Spinal cord (tissue), 10 donors: ENCODE measurements around the gene BNIP2. TPM values are rescaled to one million over a fixed set of nuclear protein-coding genes. Genes with fewer than 3 reads are reported as not detected.
"Not testable (repeated sequence)": the region's sequence is repeated elsewhere in the genome, so short reads cannot be mapped to it uniquely, and the experiment has no call there.

ENCODE experiments used
- DNase-seq, 6 donors: peaks; one replicate each; pipeline versions ENCODE4 v3.0.0 to v3.0.0-alpha.2; 2013 to 2015; ENCODE audit warnings: low spot score in 6 of 6, low read depth in 4 of 6
- H3K27ac ChIP-seq: one replicate; pipeline ENCODE4 v1.5.1; 2013; ENCODE audit warnings: low read depth, low read length, control low read depth
- H3K27me3 ChIP-seq: one replicate; pipeline ENCODE4 v1.6.1; 2013; ENCODE audit warnings: low read length; ENCODE audit not compliant: control insufficient read depth, insufficient read depth
- H3K36me3 ChIP-seq: one replicate; pipeline ENCODE4 v1.6.1; 2013; ENCODE audit warnings: low read length; ENCODE audit not compliant: control insufficient read depth, insufficient read depth
- H3K4me1 ChIP-seq: one replicate; pipeline ENCODE4 v1.6.1; 2013; ENCODE audit warnings: low read length; ENCODE audit not compliant: control insufficient read depth, insufficient read depth
- H3K4me3 ChIP-seq: one replicate; pipeline ENCODE4 v1.5.1; 2013; ENCODE audit warnings: low read depth, low read length, control low read depth
- H3K9me3 ChIP-seq: one replicate; pipeline ENCODE4 v1.6.1; 2013; ENCODE audit warnings: low read length; ENCODE audit not compliant: control insufficient read depth, insufficient read depth
- WGBS: methylation state at CpG from one replicate; pipeline ENCODE4 v1.1.5; 2013; ENCODE audit warnings: missing lambda C conversion rate; ENCODE audit not compliant: insufficient coverage; 5-methylcytosine and 5-hydroxymethylcytosine counted together
- polyA plus RNA-seq, 2 donors: library from polyadenylated mRNA; unstranded; fragments of 120-200 nt; gene quantifications; one replicate each; pipeline ENCODE4 v1.2.1, GENCODE V29; 2013; ENCODE audit not compliant: insufficient read length in 2 of 2
- total RNA-seq, 2 donors: library from RNA; depleted of rRNA in 1 of 2; stranded (reverse); fragments of 120-200 nt in 1 of 2; fragments of >200 nt in 1 of 2; gene quantifications; one replicate each; pipeline versions ENCODE4 v1.2.3 to v1.2.4, GENCODE V29; 2013 to 2014
- donor health status: healthy.

BNIP2 gene
- total and polyA plus RNA-seq, 4 donors: 32.2 to 83.5 (median 55.4) TPM

GRCh38 chr15:59646277-59646676 lies 42.8 kb downstream of the BNIP2 start:
- H3K27me3 ChIP-seq: no peaks in the 10 kb centered on the region
- peaks cover 12% of the 10 kb centered on the region for H3K36me3 ChIP-seq
- no peaks in the 10 kb centered on the region for H3K9me3 ChIP-seq
- DNase-seq: no peak
- no peak overlapping the region for H3K27ac ChIP-seq
- no peak overlapping the region for H3K4me3 ChIP-seq
- WGBS: no CpG with 5 or more reads among the region's 1 CpG
- H3K4me1 ChIP-seq: no peaks in the 10 kb centered on the region

GRCh38 chr15:59645812-59646211 lies 43.3 kb downstream of the BNIP2 start:
- not testable (repeated sequence) for DNase-seq, H3K27me3 ChIP-seq
- 97% methylated on average over 8 of the region's 9 CpGs for WGBS

GRCh38 chr15:59644756-59645155 lies 44.4 kb downstream of the BNIP2 start:
- no peaks in the 10 kb centered on the region for H3K4me1 ChIP-seq
- DNase-seq: no peak
- H3K36me3 ChIP-seq: peaks cover 10% of the 10 kb centered on the region
- no peak overlapping the region for H3K27ac ChIP-seq
- no peaks in the 10 kb centered on the region for H3K27me3 ChIP-seq
- H3K9me3 ChIP-seq: no peaks in the 10 kb centered on the region
- WGBS: 89% methylated on average over 4 of the region's 4 CpGs
- H3K4me3 ChIP-seq: no peak overlapping the region

More at GRCh38 chr15:59645812-59646211, 43.3 kb downstream of the BNIP2 start:
- H3K36me3 ChIP-seq, H3K27ac ChIP-seq, H3K4me3 ChIP-seq, H3K9me3 ChIP-seq, H3K4me1 ChIP-seq: not testable (repeated sequence)

GRCh38 chr15:59642351-59642750 lies 46.8 kb downstream of the BNIP2 start:
- no CpG with 5 or more reads among the region's 2 CpGs for WGBS
- DNase-seq: no peak
- no peaks in the 10 kb centered on the region for H3K27me3 ChIP-seq
- H3K4me1 ChIP-seq: no peaks in the 10 kb centered on the region
- no peaks in the 10 kb centered on the region for H3K9me3 ChIP-seq
- peaks cover 16% of the 10 kb centered on the region for H3K36me3 ChIP-seq
- H3K27ac ChIP-seq: no peak overlapping the region
- H3K4me3 ChIP-seq: no peak overlapping the region

GRCh38 chr15:59637507-59637906 lies 51.6 kb downstream of the BNIP2 start:
- H3K27me3 ChIP-seq, H3K9me3 ChIP-seq, H3K4me3 ChIP-seq, H3K4me1 ChIP-seq, H3K27ac ChIP-seq, H3K36me3 ChIP-seq: not testable (repeated sequence)
- WGBS: no CpG with 5 or more reads among the region's 2 CpGs
- DNase-seq: peak in 1 of 6 donors; percentile 4

GRCh38 chr15:59636184-59636583 lies 52.9 kb downstream of the BNIP2 start:
- Histone ChIP-seq H3K36me3 (peaks cover 7% of the 10 kb centered on the region), H3K9me3 (no peaks in the 10 kb centered on the region), H3K4me3 (no peak overlapping the region), H3K27me3 (no peaks in the 10 kb centered on the region), H3K4me1 (no peaks in the 10 kb centered on the region), H3K27ac (no peak overlapping the region)
- no CpG with 5 or more reads among the region's 3 CpGs for WGBS
- no peak for DNase-seq

- Histone ChIP-seq H3K27ac (no peak overlapping the region), H3K9me3 (no peaks in the 10 kb centered on the region), H3K4me3 (no peak overlapping the region), H3K27me3 (no peaks in the 10 kb centered on the region), H3K36me3 (no peaks in the 10 kb centered on the region), H3K4me1 (no peaks in the 10 kb centered on the region)
- no peak for DNase-seq
- 64% methylated on average over 2 of the region's 4 CpGs for WGBS
Measured at GRCh38 chr15:59632714-59633113, 56.4 kb downstream of the BNIP2 start.

GRCh38 chr15:59622289-59622688 lies 66.8 kb downstream of the BNIP2 start:
- no peak for DNase-seq
- H3K4me3 ChIP-seq: no peak overlapping the region
- no CpG with 5 or more reads among the region's 6 CpGs for WGBS
- H3K4me1 ChIP-seq: no peaks in the 10 kb centered on the region
- no peaks in the 10 kb centered on the region for H3K27me3 ChIP-seq
- H3K27ac ChIP-seq: no peak overlapping the region
- H3K9me3 ChIP-seq: no peaks in the 10 kb centered on the region
- H3K36me3 ChIP-seq: no peaks in the 10 kb centered on the region

- H3K4me1 ChIP-seq: no peaks in the 10 kb centered on the region
- no peaks in the 10 kb centered on the region for H3K27me3 ChIP-seq
- DNase-seq: no peak
- H3K36me3 ChIP-seq: no peaks in the 10 kb centered on the region
- no peak overlapping the region for H3K27ac ChIP-seq
- H3K9me3 ChIP-seq: no peaks in the 10 kb centered on the region
- 89% methylated on average over 4 of the region's 4 CpGs for WGBS
- no peak overlapping the region for H3K4me3 ChIP-seq
Measured at GRCh38 chr15:59618406-59618805, 70.7 kb downstream of the BNIP2 start.

GRCh38 chr15:59616379-59616778 lies 72.7 kb downstream of the BNIP2 start:
- DNase-seq: peak in 2 of 6 donors; percentile 7 to 20

More at GRCh38 chr15:59616379-59616778, 72.7 kb downstream of the BNIP2 start:
- Histone ChIP-seq H3K27me3 (no peaks in the 10 kb centered on the region), H3K4me1 (no peaks in the 10 kb centered on the region), H3K36me3 (no peaks in the 10 kb centered on the region), H3K9me3 (no peaks in the 10 kb centered on the region), H3K27ac (no peak overlapping the region), H3K4me3 (no peak overlapping the region)
- 54% methylated on average over 2 of the region's 3 CpGs for WGBS
